Spleen (tissue), 7 donors: Measurements from ENCODE around the gene LDLRAD4.

Experiments used
- CTCF ChIP-seq, 11 experiments: fragments of 200-600 bp in 7 of 11; fragments of 450-650 bp in 4 of 11; sonication (generic) in 4 of 11; IDR thresholded peaks in 8 of 11; conservative IDR thresholded peaks in 3 of 11; 1 replicate in 7 of 11; 2 replicates in 4 of 11; pipeline versions ENCODE4 v1.4.0 to v1.8.0; 2016 to 2021; ENCODE audit warnings: antibody characterized with exemption in 11 of 11, inconsistent platforms in 4 of 11, mild to moderate bottlenecking in 1 of 11
- POLR2A ChIP-seq, 3 donors: fragments of 450-650 bp; IDR thresholded peaks; one replicate each; pipeline ENCODE4 v1.5.1; 2017; ENCODE audit warnings: antibody characterized with exemption in 3 of 3, mild to moderate bottlenecking in 1 of 3
- POLR2AphosphoS5 ChIP-seq, 3 donors: sonication (generic); formaldehyde crosslinking; IDR thresholded peaks; one replicate each; pipeline ENCODE4 v1.5.1; 2017; ENCODE audit warnings: antibody characterized with exemption in 3 of 3
- donor health status: DM: no; HTN: no; CAD: no; lungs with moderate emphysema.
- donor health status: DM: no; HTN: no; CAD: no.
- donor health status: DM: no; HTN: no; CAD: no.

DNA sequence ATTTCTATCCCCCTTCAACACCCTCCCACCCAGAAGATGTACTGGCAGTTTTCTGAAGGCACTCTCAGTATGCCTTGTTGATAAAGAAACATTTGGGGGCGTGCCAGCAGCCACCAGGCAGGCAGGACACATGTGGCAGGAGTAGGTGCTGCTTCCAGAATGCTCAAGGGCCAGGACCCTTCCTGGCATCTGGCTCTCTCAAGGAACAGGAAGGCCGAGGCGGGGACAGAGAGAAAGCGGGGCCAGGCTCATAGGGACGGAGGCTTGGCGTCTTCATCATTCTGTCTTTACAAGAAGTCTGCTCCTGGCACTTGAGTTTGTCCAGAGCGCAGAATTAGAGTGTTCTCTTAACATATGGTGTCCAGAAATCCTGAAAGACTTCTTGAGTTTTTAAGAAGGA is 386.2 kb downstream of the LDLRAD4 start:
- TF ChIP-seq POLR2A (IDR thresholded peaks at IDR 0.05), result no peak
- TF ChIP-seq CTCF (IDR thresholded peaks at IDR 0.05 in 8 of 11, conservative IDR thresholded peaks at IDR 0.05 in 3 of 11), result no peak
- TF ChIP-seq POLR2AphosphoS5 (IDR thresholded peaks at IDR 0.05), result no peak
